Measurements from ENCODE around the gene GPC3. TPM values are rescaled to one million over a fixed set of nuclear protein-coding genes. Genes with fewer than 3 reads are reported as not detected.

GPC3 gene
- total RNA-seq, 1 donor from 2014 or later, result 306 TPM

DNA sequence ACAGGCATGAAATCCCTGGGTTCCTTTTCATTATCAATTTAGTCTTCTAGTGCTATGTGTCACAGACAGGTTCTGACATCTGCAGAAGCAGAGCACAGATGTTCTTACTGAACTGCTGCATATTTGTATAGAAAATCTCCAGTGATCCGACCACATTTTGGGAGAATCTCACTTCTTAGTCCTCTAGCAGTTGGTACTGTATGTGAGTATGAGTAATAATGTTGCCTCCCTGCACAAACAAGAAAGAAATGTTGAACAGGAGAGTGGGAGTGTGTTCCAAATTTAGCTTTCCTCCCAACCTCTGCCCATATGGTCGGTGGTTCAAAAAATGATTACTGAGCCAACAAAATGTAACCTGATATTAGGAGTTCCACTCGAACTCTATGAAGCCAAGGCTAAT, 404.8 kb downstream of the GPC3 start:
- no peaks in the 10 kb centered on the region for H3K36me3 ChIP-seq (ENCODE audit: control insufficient read depth in 3 of 3, insufficient read depth in 3 of 3, low read length in 3 of 3)
- peaks cover 0 to 1% (median 0%) of the 10 kb centered on the region in 3 donors for H3K27me3 ChIP-seq (ENCODE audit: control insufficient read depth in 3 of 3, insufficient read depth in 3 of 3, low read length in 3 of 3)
- no peak overlapping the region for H3K9ac ChIP-seq (ENCODE audit: low read depth in 1 of 3, low read length in 3 of 3)
- no peak overlapping the region for H3K27ac ChIP-seq (ENCODE audit: low read depth, low read length)
- H3K4me1 ChIP-seq (ENCODE audit: control insufficient read depth in 3 of 3, insufficient read depth in 3 of 3, low read length in 3 of 3), result peaks cover 0 to 3% (median 0%) of the 10 kb centered on the region in 3 donors
- no peak overlapping the region for H3K4me3 ChIP-seq (ENCODE audit: low read length in 3 of 3)
- H3K9me3 ChIP-seq (ENCODE audit: control insufficient read depth in 3 of 3, low read length in 3 of 3), result no peaks in the 10 kb centered on the region

DNA sequence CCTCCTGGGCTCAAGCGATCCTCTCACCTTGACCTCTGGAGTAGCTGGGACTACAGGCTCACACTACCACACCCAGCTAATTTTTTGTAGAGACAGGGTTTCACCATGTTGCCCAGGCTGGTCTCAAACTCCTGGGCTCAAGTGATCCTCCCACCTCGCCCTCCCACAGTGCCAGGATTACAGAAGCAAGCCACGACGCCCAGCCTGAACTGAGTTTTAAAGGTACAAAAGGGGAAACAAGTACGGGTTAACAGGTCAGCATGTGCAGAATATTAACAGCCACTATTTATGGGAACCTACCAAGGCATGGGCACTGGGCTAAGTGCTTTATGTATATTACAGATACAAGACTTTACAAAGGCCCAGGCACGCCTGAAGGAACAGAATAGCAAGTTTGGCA, 405.8 kb downstream of the GPC3 start:
- Histone ChIP-seq H3K9me3 (ENCODE audit: control insufficient read depth in 3 of 3, low read length in 3 of 3) (no peaks in the 10 kb centered on the region), H3K4me1 (ENCODE audit: control insufficient read depth in 3 of 3, insufficient read depth in 3 of 3, low read length in 3 of 3) (peaks cover 0 to 3% (median 0%) of the 10 kb centered on the region in 3 donors), H3K4me3 (ENCODE audit: low read length in 3 of 3) (no peak overlapping the region), H3K27me3 (ENCODE audit: control insufficient read depth in 3 of 3, insufficient read depth in 3 of 3, low read length in 3 of 3) (no peaks in the 10 kb centered on the region), H3K27ac (ENCODE audit: low read depth, low read length) (no peak overlapping the region), H3K36me3 (ENCODE audit: control insufficient read depth in 3 of 3, insufficient read depth in 3 of 3, low read length in 3 of 3) (no peaks in the 10 kb centered on the region), H3K9ac (ENCODE audit: low read depth in 1 of 3, low read length in 3 of 3) (no peak overlapping the region)

DNA sequence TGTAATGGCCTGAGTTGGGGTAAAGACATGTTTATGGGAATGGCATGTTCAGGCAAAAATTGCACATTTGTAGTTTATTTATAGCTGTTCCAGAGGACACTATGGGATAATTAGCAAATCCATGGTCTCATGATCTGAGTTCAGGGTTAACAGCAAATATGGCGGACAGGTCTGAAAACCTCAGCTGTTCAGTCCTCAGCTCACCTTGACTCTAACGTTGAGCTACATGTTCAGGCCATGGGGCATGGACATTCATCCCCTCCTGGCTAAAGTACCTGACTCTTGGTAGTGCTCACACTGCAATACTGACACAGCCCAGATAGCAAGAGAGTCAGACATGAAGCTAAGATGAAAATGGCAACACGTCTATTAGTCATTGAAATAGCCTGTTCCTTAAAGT, 408.5 kb downstream of the GPC3 start:
- Histone ChIP-seq H3K36me3 (ENCODE audit: control insufficient read depth in 3 of 3, insufficient read depth in 3 of 3, low read length in 3 of 3) (no peaks in the 10 kb centered on the region), H3K4me3 (ENCODE audit: low read length in 3 of 3) (no peak overlapping the region), H3K27me3 (ENCODE audit: control insufficient read depth in 3 of 3, insufficient read depth in 3 of 3, low read length in 3 of 3) (no peaks in the 10 kb centered on the region), H3K9ac (ENCODE audit: low read depth in 1 of 3, low read length in 3 of 3) (no peak overlapping the region), H3K27ac (ENCODE audit: low read depth, low read length) (no peak overlapping the region), H3K4me1 (ENCODE audit: control insufficient read depth in 3 of 3, insufficient read depth in 3 of 3, low read length in 3 of 3) (peaks cover 0 to 3% (median 0%) of the 10 kb centered on the region in 3 donors), H3K9me3 (ENCODE audit: control insufficient read depth in 3 of 3, low read length in 3 of 3) (no peaks in the 10 kb centered on the region)

DNA sequence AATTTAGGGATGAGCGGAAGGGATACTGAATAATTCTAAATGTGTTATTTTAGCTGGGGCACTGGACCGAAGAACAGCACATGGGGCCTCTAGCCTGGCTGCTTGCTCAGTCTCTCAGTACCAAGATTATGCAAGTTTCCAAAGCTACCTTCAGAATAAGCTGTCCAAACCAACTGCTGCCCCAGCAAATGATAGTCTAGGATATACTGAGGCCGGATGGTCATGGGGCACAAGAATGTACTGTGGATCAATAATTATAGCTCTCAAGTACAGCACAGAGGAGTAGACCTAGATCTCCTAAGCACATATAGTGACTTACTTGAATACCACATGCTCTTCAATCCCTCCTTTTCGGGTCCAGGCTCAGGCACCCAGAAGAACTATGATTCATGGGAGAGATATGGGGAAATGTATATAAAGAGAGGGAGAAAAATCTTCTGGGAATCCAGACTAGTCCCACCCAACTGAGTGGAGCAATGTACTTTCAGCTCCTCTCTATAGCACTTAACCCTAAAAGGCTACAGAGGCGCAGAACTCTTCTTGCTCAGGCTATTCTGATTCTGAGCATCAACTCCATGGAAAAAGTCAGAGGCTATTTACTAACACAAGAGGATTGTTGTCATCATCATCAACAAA, 409.8 kb downstream of the GPC3 start:
- no peak overlapping the region for H3K9ac ChIP-seq (ENCODE audit: low read depth in 1 of 3, low read length in 3 of 3)
- H3K36me3 ChIP-seq (ENCODE audit: control insufficient read depth in 3 of 3, insufficient read depth in 3 of 3, low read length in 3 of 3), result no peaks in the 10 kb centered on the region

DNA sequence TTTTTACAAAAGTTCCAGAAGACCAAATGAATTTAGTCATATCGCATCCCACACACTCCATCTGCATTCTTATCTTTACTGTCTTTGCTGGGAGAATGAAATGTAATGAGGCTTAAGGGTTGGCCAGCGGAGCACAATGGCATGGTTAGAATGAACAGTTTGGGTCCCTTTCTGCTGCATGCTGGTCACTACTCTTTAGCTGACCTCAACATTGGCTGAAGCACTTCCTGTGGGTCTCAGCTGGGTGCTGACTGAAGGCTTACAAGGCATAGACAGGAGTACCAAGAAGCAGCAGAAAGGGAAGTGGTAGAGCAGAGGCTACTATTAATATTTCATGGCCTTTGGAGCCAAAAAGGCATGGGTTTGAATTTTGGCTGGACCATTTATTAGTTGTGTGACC, 410.7 kb downstream of the GPC3 start:
- no peaks in the 10 kb centered on the region for H3K36me3 ChIP-seq (ENCODE audit: control insufficient read depth in 3 of 3, insufficient read depth in 3 of 3, low read length in 3 of 3)
- H3K9ac ChIP-seq (ENCODE audit: low read depth in 1 of 3, low read length in 3 of 3), result no peak overlapping the region
- H3K27me3 ChIP-seq (ENCODE audit: control insufficient read depth in 3 of 3, insufficient read depth in 3 of 3, low read length in 3 of 3), result no peaks in the 10 kb centered on the region
- no peak overlapping the region for H3K27ac ChIP-seq (ENCODE audit: low read depth, low read length)
- no peaks in the 10 kb centered on the region for H3K4me1 ChIP-seq (ENCODE audit: control insufficient read depth in 3 of 3, insufficient read depth in 3 of 3, low read length in 3 of 3)
- no peaks in the 10 kb centered on the region for H3K9me3 ChIP-seq (ENCODE audit: control insufficient read depth in 3 of 3, low read length in 3 of 3)
- no peak overlapping the region for H3K4me3 ChIP-seq (ENCODE audit: low read length in 3 of 3)

More for the DNA sequence above, 409.8 kb downstream of the GPC3 start:
- Histone ChIP-seq H3K4me3 (ENCODE audit: low read length in 3 of 3) (no peak overlapping the region), H3K27me3 (ENCODE audit: control insufficient read depth in 3 of 3, insufficient read depth in 3 of 3, low read length in 3 of 3) (no peaks in the 10 kb centered on the region), H3K27ac (ENCODE audit: low read depth, low read length) (no peak overlapping the region), H3K4me1 (ENCODE audit: control insufficient read depth in 3 of 3, insufficient read depth in 3 of 3, low read length in 3 of 3) (peaks cover 0 to under 1% (median 0%) of the 10 kb centered on the region in 3 donors), H3K9me3 (ENCODE audit: control insufficient read depth in 3 of 3, low read length in 3 of 3) (no peaks in the 10 kb centered on the region)

DNA sequence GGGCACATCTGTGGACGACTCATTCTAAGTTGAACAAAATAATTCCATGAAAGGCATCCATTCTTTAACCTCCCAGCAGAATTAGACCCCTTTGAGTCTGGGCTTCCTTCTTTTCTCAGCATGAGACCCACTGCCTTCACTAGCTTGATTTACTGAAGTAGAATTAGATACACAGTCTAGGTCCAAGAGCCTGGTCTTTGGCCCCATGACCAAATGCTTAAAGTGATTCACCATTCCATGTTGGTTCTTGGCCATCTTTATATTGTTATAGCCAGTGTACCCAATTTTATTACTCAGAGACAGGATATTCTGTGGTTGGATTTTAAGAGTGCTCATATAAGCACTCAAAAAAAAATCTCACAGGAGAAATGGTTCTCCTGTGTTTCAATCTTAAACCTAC, 414.8 kb downstream of the GPC3 start:
- Histone ChIP-seq H3K4me1 (ENCODE audit: control insufficient read depth in 3 of 3, insufficient read depth in 3 of 3, low read length in 3 of 3) (no peaks in the 10 kb centered on the region), H3K27me3 (ENCODE audit: control insufficient read depth in 3 of 3, insufficient read depth in 3 of 3, low read length in 3 of 3) (no peaks in the 10 kb centered on the region), H3K9ac (ENCODE audit: low read depth in 1 of 3, low read length in 3 of 3) (no peak overlapping the region), H3K4me3 (ENCODE audit: low read length in 3 of 3) (no peak overlapping the region), H3K27ac (ENCODE audit: low read depth, low read length) (no peak overlapping the region), H3K9me3 (ENCODE audit: control insufficient read depth in 3 of 3, low read length in 3 of 3) (no peaks in the 10 kb centered on the region), H3K36me3 (ENCODE audit: control insufficient read depth in 3 of 3, insufficient read depth in 3 of 3, low read length in 3 of 3) (no peaks in the 10 kb centered on the region)

DNA sequence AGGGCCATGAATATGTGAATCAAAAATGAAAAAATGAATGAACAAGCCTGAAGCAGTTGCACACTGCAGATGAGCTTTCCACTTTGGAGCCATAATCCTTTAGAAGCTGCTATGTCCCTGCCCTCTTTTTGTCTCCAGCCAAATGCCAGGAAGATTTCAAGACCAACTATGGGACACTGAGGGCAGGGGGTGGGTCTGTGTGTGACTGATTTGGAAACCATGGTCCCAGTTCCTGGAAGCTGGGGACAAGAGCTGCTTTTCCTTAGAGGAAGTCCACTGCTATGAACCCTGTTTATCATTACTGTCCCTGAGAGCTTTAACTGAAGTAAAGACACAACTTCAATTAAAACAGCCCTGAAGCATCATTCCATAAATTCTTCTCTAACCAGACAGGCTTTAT, 416.2 kb downstream of the GPC3 start:
- no peak overlapping the region for H3K9ac ChIP-seq (ENCODE audit: low read depth in 1 of 3, low read length in 3 of 3)
- no peaks in the 10 kb centered on the region for H3K4me1 ChIP-seq (ENCODE audit: control insufficient read depth in 3 of 3, insufficient read depth in 3 of 3, low read length in 3 of 3)
- H3K4me3 ChIP-seq (ENCODE audit: low read length in 3 of 3), result no peak overlapping the region
- H3K36me3 ChIP-seq (ENCODE audit: control insufficient read depth in 3 of 3, insufficient read depth in 3 of 3, low read length in 3 of 3), result no peaks in the 10 kb centered on the region
- no peaks in the 10 kb centered on the region for H3K27me3 ChIP-seq (ENCODE audit: control insufficient read depth in 3 of 3, insufficient read depth in 3 of 3, low read length in 3 of 3)
- no peaks in the 10 kb centered on the region for H3K9me3 ChIP-seq (ENCODE audit: control insufficient read depth in 3 of 3, low read length in 3 of 3)
- H3K27ac ChIP-seq (ENCODE audit: low read depth, low read length), result no peak overlapping the region

DNA sequence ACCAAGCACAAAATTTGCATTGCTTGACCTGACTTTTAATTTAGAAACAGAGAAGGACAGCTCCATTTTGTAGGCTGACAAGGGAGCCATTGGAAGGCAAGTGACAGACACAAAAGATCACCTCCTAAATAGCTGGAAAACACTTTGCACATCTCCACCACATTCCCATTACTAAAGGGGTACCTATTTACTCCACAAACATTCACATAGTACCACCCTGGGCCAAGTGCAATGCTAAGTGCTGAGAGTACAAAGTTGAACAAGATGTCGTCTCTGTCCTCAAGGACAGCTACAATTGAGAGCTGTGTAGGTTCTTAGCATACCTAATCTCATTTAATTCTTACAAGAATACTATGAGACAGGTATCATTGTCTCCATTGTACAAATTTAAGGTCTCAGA, 417.3 kb downstream of the GPC3 start:
- no peaks in the 10 kb centered on the region for H3K9me3 ChIP-seq (ENCODE audit: control insufficient read depth in 3 of 3, low read length in 3 of 3)
- no peak overlapping the region for H3K4me3 ChIP-seq (ENCODE audit: low read length in 3 of 3)
- H3K27me3 ChIP-seq (ENCODE audit: control insufficient read depth in 3 of 3, insufficient read depth in 3 of 3, low read length in 3 of 3), result no peaks in the 10 kb centered on the region
- no peak overlapping the region for H3K27ac ChIP-seq (ENCODE audit: low read depth, low read length)
- no peaks in the 10 kb centered on the region for H3K4me1 ChIP-seq (ENCODE audit: control insufficient read depth in 3 of 3, insufficient read depth in 3 of 3, low read length in 3 of 3)
- H3K9ac ChIP-seq (ENCODE audit: low read depth in 1 of 3, low read length in 3 of 3), result no peak overlapping the region
- H3K36me3 ChIP-seq (ENCODE audit: control insufficient read depth in 3 of 3, insufficient read depth in 3 of 3, low read length in 3 of 3), result no peaks in the 10 kb centered on the region

DNA sequence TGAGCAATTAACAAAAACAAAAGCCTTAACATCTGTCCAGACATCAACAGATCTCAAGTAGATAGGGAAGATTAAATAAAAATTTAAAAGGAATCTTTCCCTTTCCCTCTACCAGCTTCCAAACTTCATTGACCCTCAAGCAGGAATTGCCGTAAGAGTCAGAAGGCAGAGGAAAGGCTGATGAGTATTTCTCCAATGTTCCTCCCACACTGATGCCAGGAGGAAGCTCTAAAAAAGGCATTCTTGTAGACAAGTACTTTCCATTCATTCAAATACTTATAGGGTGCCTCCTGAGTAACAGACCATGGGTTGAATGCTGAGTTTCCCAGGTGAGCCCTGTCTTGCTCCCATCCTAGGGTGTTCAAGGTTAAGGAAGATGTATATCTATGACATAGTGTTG, 418.5 kb downstream of the GPC3 start:
- H3K27ac ChIP-seq (ENCODE audit: low read depth, low read length), result no peak overlapping the region
- H3K9me3 ChIP-seq (ENCODE audit: control insufficient read depth in 3 of 3, low read length in 3 of 3), result no peaks in the 10 kb centered on the region
- H3K36me3 ChIP-seq (ENCODE audit: control insufficient read depth in 3 of 3, insufficient read depth in 3 of 3, low read length in 3 of 3), result no peaks in the 10 kb centered on the region
- H3K4me1 ChIP-seq (ENCODE audit: control insufficient read depth in 3 of 3, insufficient read depth in 3 of 3, low read length in 3 of 3), result no peaks in the 10 kb centered on the region
- H3K4me3 ChIP-seq (ENCODE audit: low read length in 3 of 3), result no peak overlapping the region
- H3K27me3 ChIP-seq (ENCODE audit: control insufficient read depth in 3 of 3, insufficient read depth in 3 of 3, low read length in 3 of 3), result no peaks in the 10 kb centered on the region
- H3K9ac ChIP-seq (ENCODE audit: low read depth in 1 of 3, low read length in 3 of 3), result no peak overlapping the region

DNA sequence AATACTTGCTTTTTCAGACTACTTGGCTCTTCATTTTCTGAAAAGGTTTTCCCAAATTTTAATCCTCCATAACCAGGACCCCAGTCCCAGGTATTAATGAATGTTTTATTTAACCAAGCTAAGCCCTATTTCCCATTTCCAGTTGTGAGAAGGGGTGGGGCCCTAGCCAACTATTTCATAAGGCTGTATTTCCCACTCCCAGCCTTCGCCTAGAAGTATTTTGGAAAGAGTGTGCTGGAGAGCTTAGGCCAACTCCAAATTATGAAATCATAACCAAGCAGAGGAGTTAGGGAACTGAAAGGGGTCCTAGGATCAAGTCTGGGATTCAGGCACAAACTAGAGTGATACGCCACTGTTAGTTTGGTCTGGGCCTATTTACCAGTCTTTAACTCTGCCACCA, 421.7 kb downstream of the GPC3 start:
- Histone ChIP-seq H3K4me3 (ENCODE audit: low read length in 3 of 3) (no peak overlapping the region), H3K27me3 (ENCODE audit: control insufficient read depth in 3 of 3, insufficient read depth in 3 of 3, low read length in 3 of 3) (no peaks in the 10 kb centered on the region), H3K27ac (ENCODE audit: low read depth, low read length) (no peak overlapping the region), H3K9me3 (ENCODE audit: control insufficient read depth in 3 of 3, low read length in 3 of 3) (no peaks in the 10 kb centered on the region), H3K9ac (ENCODE audit: low read depth in 1 of 3, low read length in 3 of 3) (no peak overlapping the region), H3K4me1 (ENCODE audit: control insufficient read depth in 3 of 3, insufficient read depth in 3 of 3, low read length in 3 of 3) (no peaks in the 10 kb centered on the region), H3K36me3 (ENCODE audit: control insufficient read depth in 3 of 3, insufficient read depth in 3 of 3, low read length in 3 of 3) (no peaks in the 10 kb centered on the region)
